GM21825 (cell line): ENCODE data around the gene MYO5B.

Experiments used
- ATAC-seq: cut with Tn5 transposase; IDR thresholded peaks from one replicate; pipeline ENCODE4 v1.9.1; 2021; ENCODE audit warnings: mild to moderate bottlenecking, moderate library complexity; ENCODE audit not compliant: unreplicated experiment

The MYO5B gene

DNA sequence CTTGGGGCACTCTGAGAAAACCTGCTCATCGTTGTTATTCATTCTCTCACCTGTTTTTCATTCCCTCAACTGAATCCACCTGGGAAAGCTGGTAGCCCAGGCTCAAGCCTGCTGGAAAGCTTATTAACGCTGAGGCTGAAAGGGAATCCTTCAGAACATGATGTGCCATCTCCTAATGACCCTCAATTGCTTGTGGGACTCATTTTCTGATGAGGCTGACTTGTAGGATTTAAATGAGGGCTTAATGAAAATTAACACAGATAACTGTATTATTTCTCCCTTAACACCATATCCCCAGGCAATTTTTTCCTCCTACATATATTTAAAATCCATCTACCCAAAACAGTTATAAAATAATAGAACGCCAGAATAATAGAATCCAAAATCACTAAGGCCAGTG lies 218.9 kb downstream of the MYO5B start:
- ATAC-seq: no peak

DNA sequence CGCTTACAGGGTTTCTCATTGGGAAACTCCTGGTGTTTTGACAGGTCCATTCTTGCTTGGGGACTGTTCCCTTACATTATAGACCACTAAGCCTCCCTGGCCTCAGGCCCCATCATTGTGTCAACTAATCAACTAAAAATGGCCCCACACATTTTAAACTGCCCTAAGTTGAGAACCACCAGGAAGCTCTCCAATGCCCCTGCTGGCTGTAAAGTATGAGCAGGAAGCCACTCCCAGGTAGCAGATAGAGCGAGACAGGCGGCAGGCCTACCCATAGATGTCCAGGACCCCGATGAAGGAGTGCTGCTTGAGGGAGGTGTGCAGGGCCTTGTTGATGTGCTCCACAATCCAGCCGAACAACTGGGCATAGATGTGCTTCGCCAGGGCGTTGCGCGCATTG lies 220.9 kb downstream of the MYO5B start:
- ATAC-seq: no peak

DNA sequence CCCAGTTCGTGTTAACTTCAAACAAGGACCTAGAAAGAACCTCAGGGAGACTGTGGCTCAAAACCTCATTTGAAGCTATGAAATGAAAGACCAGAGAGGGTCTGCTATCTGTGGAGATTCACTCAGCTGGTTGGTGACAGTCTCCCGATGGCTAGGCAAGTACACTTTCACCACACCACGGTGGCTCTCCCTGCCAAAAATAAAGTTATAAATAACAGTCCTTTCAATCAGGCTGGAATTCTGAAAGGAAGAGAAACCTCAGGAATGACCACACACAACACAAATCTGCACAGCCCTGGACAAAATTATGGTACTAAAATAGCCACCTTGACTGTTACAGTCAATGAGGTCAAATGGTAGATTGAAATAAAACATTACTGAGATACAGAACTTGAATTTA lies 221.4 kb downstream of the MYO5B start:
- ATAC-seq: no peak

DNA sequence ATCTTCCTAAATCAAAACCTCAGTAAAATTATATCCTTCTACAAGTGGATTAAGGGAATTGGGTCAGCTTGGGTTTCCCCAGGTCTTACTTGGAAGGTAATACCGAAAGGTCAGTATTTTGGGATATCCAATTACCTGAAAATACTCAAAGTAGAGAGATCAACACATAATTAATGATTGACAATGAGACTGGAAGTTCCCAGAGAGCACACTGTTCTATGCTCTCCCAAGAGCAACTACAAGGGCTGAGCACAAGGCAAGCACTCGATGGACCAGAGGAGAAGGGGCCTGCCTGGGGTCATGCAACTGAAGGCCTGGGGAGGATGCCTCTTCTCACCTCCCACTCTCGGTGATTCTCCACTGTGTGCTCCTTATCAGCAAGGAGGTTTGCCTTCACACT lies 222.4 kb downstream of the MYO5B start:
- ATAC-seq: no peak

DNA sequence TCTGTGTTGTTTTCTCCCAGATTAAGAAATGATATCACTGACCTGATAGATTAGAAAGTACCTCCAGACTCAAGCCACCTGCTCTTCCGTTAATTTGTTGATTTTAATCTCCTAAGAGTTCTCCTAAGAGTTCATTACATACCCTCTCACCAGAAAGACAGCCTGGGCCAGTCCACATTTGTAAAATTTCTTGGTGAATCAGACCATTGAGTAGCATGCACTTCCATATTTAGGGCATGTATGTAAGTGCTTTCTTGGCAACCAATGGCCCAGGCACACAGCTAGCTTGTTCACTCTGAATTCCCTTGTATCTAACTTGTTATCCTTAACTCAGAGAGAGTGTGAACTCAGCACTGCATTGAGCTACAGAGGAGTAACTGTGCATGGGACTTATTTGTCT lies 223.5 kb downstream of the MYO5B start:
- ATAC-seq: no peak

DNA sequence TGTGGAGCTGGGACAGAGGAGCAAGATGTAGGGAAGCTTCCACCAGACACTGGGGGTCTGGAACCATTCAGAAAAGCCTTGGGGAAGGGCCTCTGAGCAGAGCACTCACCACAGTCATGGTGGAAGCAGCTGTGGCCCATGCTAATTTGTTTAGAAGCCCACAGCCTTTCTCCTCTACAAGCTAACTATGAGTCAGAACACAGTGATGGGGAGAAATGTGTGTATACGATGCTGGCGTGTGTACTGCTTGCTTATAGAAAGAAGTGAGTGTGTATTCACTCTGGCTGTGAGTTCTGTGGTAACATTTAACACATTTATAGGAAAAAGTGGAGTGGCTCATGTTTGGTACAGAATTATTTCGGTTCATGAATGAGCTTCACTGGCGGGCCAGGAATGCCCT lies 224.6 kb downstream of the MYO5B start:
- peak; percentile 59 for ATAC-seq

DNA sequence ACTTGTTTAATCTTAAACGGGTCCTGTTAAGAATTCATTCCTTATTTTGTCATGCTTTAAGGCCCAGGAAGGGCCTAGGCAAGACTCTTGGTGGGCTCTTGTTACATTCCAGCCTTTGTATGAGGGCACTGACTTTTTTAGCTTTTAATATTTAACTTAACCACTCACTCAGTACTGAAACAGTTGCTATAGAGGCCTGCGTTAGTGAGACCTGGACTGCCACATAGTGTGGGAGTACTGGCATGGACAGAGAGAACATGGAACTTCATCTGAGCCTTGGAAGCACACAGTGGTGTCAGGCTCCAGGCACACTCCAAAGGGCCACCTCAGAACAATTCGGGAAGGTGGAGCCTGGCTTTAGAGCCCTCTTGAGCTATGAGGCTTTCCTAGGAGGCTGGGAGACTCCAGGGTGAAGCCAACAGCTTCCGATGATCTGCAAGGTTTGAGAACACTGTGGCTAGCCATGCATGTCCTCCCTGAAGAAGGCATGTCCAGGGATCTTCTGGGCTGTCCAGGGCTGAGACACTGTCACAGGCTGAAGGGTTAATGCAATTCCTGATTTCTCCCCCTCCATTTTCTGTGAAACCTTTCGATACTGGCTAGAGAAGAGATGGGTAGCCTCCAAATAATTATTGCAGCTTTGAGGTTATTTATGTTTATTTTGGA lies 226.2 kb downstream of the MYO5B start:
- ATAC-seq: no peak

DNA sequence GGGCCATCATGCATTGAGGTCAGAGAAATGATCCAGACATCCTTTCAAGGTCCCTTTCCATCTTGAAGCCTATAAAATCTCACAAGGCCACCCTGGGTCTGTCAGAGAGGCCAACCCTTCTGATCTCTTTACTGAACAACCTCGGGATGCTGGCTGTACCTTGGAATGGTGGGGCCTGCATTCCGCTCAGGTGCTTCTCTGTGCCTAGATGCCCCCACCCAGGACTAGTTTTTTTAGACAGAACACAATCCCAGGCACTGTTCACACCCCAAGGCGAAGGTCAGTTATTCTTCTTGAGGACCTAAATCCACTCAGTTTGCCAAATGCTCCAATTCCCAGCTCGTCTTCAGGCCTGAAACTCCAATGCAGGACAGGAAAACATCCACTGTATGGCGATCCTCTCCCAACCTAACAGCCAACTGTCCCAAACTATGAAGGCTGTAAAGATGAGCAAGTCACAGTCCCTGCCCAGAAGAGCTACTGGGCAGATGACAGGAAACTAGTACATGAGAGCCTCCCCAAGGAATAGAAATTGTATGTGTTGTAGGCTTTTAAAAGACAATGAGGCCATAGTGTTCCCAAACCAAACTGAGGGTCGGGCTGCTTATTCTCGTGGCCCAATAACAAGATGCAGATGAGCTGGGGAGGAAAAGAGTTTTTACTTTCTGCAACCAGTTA lies 227.2 kb downstream of the MYO5B start:
- ATAC-seq: no peak

DNA sequence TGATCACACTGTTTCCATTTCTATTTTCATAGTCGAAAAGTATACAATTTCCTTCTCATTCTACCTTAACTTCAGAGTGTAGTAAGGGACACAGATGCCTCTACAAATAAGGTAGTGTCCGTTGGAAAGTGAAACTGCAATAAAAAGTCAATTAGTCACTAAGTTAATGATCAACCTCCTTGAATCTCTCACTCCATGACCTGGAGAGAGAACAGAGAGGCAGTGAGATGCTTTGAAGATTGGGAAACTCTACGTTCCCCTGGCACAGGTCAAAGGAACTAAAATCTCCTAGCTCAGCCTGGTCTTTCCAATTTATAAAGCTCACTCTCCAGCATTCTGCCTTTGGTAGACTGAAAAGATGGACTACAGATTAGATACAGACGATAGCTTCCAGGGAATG lies 227.8 kb downstream of the MYO5B start:
- ATAC-seq: peak; percentile 66

DNA sequence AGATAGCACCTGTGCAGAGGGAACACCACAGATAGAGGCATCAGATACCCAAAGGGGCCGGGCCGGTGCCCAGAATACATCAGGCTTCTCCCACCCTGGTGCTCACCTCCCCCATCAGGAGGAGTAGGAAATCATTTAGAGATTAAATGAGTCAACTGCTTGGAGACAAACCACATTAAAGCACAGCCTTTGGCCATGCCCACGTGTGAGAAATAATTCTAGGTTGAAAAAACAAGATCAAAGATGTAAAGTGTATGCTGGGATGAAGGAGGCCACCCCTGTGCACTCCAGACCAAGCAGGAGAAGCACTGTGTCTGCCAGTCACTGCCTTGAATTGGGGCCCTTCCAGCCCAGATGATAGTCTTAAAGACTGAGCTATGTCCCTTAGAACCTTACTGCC lies 228.9 kb downstream of the MYO5B start:
- no peak for ATAC-seq

DNA sequence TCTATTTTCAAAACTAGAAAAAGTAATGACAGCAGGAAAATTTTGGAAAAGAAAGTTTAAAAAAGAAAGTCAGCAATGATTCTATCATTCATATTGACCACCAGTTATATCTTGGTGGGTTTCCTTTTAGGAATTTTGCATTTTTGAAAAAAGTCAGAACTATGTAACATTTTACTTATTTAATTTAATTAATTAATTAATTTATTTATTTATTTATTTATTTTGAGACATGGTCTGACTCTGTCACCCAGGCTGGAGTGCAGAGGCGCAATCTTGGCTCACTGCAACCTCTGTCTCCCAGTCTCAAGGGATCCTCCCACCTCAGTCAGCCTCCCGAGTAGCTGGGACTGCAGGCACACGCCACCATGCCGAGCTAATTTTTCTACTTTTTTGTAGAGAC lies 231.7 kb downstream of the MYO5B start:
- ATAC-seq: no peak

DNA sequence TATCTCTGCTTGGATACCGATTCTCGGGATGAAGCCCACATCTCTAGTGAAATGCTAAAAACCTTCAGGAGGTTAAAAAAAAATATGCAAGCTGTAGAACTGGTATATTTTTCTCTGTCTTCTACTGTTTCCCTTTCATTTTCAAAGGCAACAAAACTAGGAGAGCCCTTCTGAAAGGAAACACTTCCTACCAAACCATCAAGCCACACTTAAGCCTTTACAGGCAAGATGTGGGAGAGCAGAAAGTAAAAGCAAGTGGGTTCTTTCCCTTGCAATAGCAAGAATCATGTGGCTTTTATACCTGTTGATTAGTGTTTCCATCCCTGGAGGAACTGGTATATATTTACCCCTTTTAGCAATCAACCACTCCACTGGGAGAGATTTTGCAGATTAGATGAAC lies 233.7 kb downstream of the MYO5B start:
- no peak for ATAC-seq

DNA sequence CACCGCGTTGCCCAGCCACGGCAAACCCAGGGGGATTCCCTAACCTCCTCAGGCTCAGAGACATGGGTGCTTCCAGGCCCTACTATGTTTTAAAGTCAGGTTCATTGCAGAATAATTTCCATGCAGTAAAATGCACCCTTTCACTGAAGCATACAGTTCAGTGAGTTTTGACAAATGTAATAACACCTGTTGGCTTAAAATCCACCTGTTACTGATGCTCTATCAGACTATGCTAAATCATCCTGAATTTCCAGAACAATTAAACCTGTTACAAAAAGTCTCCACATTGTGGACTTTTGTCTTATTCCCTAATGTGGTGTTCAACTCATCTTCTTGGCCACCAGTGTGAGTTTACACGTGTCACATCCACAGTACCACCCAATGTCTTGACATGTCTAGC lies 234.6 kb downstream of the MYO5B start:
- ATAC-seq: no peak

DNA sequence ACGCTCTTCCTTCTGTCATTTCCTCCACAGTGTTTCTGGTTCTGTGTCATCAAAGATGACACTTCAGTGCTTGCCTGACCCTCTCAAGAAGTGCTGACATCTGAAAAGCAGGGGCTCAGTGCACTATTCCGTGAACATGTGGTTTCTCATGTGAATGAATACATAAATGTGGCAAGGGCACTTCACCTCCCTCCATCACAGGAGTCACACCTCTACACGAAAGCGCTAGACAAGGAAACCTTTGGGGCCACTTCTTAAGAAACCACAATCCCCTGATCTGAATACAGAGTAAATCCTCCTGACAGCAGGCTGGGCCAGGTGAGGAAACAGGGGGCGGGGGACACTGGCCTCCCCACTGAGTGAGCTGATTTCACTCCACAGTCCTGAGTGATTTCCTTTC lies 235.8 kb downstream of the MYO5B start:
- peak; percentile 76 for ATAC-seq

DNA sequence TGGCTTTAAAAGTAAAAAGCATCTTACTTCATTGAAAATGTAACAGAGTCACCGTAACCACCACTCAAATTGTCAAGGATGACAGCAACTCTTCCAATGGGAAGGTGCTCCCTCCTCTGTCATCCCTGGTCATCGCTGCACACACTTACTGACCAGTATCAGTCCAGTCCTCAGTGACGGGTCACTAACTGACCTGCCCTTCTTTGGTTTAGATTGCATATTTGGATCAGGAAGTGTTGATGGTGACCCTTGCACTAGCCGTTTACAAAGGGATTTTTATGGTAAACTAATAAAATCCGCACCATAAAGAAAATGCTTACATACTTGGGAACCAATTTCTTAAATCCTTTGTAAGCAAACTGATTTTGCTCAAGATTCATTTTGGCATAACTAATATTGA lies 239.7 kb downstream of the MYO5B start:
- no peak for ATAC-seq

DNA sequence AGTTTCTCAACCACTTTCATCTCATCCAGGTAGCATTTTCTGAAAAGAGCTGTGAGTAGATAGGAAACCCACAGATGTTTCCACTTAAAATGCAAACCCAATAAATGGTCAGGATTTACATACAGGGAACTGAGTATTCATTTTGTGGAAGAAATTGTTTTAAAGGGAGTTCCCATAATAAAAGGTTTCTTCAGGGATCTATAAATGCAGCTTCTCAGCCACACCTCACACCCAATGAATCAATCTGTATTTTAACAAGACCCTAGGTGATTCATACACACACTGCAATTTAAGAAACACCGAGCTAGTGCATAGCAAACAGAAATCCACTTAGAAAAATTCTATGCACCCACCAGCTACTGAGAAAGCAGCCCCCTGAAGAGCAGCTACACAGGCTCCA lies 241.6 kb downstream of the MYO5B start:
- ATAC-seq: no peak

DNA sequence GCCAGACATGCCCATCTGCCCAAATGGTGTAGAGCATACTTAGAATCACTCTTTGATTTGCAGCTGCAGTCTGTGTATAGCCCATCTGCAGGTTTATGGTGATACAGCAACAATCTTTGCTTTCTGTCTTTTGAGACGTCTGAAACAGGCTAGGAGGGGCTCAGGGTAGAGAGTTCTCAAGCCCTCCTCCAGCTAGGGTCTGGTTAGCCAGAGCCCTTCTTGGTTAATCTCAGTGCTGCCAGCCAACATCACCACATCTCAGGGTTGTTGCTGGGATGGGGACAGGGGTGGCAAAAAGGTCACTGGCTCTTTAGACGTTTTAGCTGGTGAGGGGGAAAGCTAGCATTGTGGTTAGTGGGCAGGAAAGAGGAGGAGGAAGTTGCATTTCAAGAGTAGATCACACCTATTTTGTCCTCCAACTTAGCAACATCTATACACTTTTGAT lies 245.0 kb downstream of the MYO5B start:
- ATAC-seq: no peak

DNA sequence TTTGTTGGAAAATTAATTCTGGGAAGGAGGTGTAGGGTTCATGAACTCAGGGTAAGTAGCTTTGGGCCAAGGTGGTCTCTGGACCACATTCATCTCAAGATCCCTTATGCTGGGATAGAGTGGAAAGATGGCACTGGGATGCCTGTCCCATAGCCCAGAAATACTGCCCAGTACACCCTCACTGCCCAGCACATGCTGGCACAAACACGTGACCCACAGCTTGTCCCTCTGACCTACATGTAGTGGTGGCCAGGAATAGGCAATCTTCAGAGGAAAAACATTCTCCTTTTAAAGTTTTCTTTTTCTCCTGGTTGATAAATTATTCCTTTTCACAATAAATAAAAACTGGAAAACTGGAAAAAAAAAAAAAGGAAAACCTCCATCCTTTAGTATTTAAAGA lies 246.0 kb downstream of the MYO5B start:
- no peak for ATAC-seq

DNA sequence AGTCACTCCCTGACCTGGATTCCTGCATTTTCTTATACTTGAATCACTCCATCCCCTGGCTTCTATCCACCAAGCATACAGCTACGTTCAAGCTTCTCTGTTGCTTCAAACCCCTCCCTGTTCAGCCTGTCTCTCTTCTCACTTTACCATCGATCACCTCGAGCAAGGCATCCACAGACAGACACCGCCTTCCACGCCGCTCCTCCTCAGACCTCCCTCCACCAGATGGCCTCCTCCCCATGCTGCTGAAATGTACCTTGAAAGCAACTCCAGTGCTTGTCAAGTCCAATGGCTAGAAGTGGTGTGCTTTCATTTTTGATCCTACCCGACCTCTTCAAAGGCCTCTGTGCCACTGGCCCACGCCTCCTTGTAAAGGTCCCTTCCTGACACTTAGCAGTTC lies 250.3 kb downstream of the MYO5B start:
- ATAC-seq: no peak

DNA sequence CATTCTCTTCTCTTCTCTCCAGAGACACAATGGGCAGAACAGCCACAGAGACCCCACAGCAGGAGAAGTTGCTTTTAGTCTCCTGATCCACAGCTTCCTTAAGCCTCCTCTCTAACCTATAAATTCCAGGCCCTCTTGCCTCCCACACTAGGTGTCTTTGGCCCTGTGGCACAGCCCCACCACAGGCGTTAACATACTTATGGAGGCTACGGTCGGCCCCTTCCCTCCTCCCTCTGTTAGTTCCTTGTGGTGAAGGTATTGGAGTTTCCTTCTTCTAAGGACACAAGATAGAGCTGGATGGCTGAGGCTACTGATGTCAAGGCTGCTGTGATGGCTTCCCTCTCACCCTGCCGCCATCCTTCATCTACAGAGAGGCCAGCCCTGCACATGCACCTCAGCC lies 258.1 kb downstream of the MYO5B start:
- no peak for ATAC-seq

DNA sequence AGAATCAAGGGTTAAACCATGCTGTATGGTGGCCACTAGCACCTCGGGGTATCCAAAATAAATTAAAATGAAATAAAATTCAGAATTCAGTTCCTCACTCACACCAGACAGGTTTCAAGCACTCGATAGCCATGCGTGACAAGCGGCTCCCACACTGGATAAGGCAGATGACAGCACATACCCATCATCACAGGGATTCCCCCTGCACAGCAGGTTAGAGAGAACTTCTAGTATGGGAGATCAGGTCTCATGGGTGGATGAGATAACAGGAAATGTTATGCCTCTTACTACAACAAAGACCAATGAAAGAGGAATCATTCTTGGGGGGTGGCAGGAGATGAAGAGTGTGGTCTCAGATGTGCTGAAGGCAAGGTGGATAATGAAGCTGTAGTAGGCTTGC lies 259.7 kb downstream of the MYO5B start:
- no peak for ATAC-seq

DNA sequence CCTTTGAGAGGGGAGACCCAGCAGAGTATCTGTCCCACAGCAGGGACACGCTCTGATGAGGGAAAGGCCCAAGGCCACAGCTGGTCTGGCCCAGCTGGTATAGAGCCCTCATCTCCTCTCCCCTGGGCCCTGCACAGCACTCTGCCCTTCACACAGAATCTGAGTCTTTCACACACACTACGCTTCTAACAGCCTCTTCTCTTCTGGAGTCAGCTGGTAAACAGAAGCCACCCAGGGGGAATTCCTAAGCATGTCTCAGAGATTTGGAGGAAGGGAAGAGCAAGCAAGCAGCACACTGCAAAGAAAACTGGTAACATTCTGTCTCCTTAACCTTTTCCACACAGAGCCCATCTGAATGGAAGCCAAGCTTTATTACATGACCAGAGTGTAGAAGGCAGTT lies 260.5 kb downstream of the MYO5B start:
- peak; percentile 68 for ATAC-seq
